B cell (primary cell): ENCODE measurements around the gene SYCP3.

Source experiments
- CTCF ChIP-seq: fragments of 200-600 bp; IDR thresholded peaks from one replicate; pipeline ENCODE4 v1.8.0; 2022; ENCODE audit warnings: antibody characterized with exemption, mild to moderate bottlenecking
- EZH2 ChIP-seq: IDR thresholded peaks from 2 replicates; pipeline ENCODE4 v1.6.1; 2012; ENCODE audit warnings: borderline replicate concordance, low read depth, mild to moderate bottlenecking, moderate library complexity, low read length; ENCODE audit not compliant: insufficient read depth, poor library complexity, severe bottlenecking

DNA sequence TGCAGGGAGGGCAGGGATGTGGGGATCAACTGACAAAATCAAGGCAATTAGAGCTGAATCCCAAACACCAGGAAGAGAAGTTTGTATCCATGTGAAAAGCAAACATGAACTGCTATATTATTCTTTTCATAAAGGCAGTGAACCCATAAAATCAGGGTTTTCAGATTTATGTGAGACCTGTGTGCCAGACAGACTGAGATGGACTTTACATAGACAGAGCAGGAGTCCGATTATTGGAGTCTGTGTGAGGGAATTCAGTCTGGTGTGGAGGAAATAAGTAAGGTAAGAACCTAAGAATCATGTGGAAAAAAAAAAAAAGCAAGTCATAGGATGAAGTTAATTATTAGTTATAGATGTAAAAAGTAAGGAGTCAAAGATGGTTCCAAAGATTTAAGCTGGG lies 45.1 kb upstream of the SYCP3 start:
- TF ChIP-seq CTCF (no peak), EZH2 (no peak)
